KBM-7 (cell line): ENCODE measurements around the gene PON3.
"Not testable (repeated sequence)": the region's sequence is repeated elsewhere in the genome, so short reads cannot be mapped to it uniquely, and the experiment has no call there.

Source experiments
- DNase-seq: peaks from one replicate; pipeline ENCODE4 v3.0.0-alpha.2; 2015
- in situ Hi-C: fragments of 300-500 bp; cut with MboI; formaldehyde crosslinking; loops from 2 replicates; pipeline ENCODE4 v1.14.3; 2020; ENCODE audit warnings: low sequenced_read_pairs, low pct_unique_long_range_greater_than_20kb, mixed read lengths

Gene PON3

GRCh38 chr7:95421000-95421846, 25.0 kb upstream of the PON3 start:
- DNase-seq, result no peak
- in situ Hi-C loops, result no loop called here

GRCh38 chr7:95412075-95412474, 15.9 kb upstream of the PON3 start:
- in situ Hi-C loops, result no loop called here

GRCh38 chr7:95411666-95412065, 15.5 kb upstream of the PON3 start:
- in situ Hi-C loops, result no loop called here
- DNase-seq, result no peak

More at GRCh38 chr7:95412075-95412474, 15.9 kb upstream of the PON3 start:
- no peak for DNase-seq

GRCh38 chr7:95411036-95411435, 14.9 kb upstream of the PON3 start:
- no peak for DNase-seq
- in situ Hi-C loops, result no loop called here

- in situ Hi-C loops, result no loop called here
- no peak for DNase-seq
These were observed 11.6 kb upstream of the PON3 start for GRCh38 chr7:95407751-95408150.

GRCh38 chr7:95405800-95406199, 9.6 kb upstream of the PON3 start:
- DNase-seq, result no peak
- in situ Hi-C loops, result no loop called here

- in situ Hi-C loops, result no loop called here
- DNase-seq, result no peak
These were observed 9.0 kb upstream of the PON3 start for GRCh38 chr7:95405208-95405607.

GRCh38 chr7:95404316-95404865, 8.2 kb upstream of the PON3 start:
- in situ Hi-C loops, result no loop called here
- DNase-seq, result peak; percentile 36

GRCh38 chr7:95398155-95398940, 2.2 kb upstream of the PON3 start:
- no peak for DNase-seq

GRCh38 chr7:95397381-95397780, 1.2 kb upstream of the PON3 start:
- in situ Hi-C loops, result no loop called here
- DNase-seq, result no peak

More at GRCh38 chr7:95398155-95398940, 2.2 kb upstream of the PON3 start:
- in situ Hi-C loops, result no loop called here

GRCh38 chr7:95395755-95396135, 430 bp downstream of the PON3 start:
- no peak for DNase-seq
- in situ Hi-C loops, result no loop called here

- no peak for DNase-seq
- in situ Hi-C loops, result no loop called here
These were observed 1.8 kb downstream of the PON3 start for GRCh38 chr7:95394370-95394769.

- in situ Hi-C loops, result no loop called here
These were observed 4.4 kb downstream of the PON3 start for GRCh38 chr7:95391761-95392160.

GRCh38 chr7:95389516-95389915, 6.7 kb downstream of the PON3 start:
- no peak for DNase-seq
- in situ Hi-C loops, result no loop called here

More at GRCh38 chr7:95391761-95392160, 4.4 kb downstream of the PON3 start:
- no peak for DNase-seq

GRCh38 chr7:95379457-95379856, 16.7 kb downstream of the PON3 start:
- in situ Hi-C loops, DNase-seq: not testable (repeated sequence)

- in situ Hi-C loops, result no loop called here
- DNase-seq, result no peak
These were observed 19.4 kb downstream of the PON3 start for GRCh38 chr7:95376632-95377400.

- in situ Hi-C loops, result no loop called here
- no peak for DNase-seq
These were observed 20.5 kb downstream of the PON3 start for GRCh38 chr7:95375591-95376257.

- no peak for DNase-seq
- in situ Hi-C loops, result no loop called here
These were observed 22.9 kb downstream of the PON3 start for GRCh38 chr7:95373323-95373722.

GRCh38 chr7:95368235-95368634, 27.9 kb downstream of the PON3 start:
- no peak for DNase-seq

More at GRCh38 chr7:95368235-95368634, 27.9 kb downstream of the PON3 start:
- in situ Hi-C loops, result no loop called here
